Panc1 (cell line): ENCODE data around the gene KPNA4. TPM values are rescaled to one million over a fixed set of nuclear protein-coding genes. Genes with fewer than 3 reads are reported as not detected.
"Not testable (repeated sequence)": the region's sequence is repeated elsewhere in the genome, so short reads cannot be mapped to it uniquely, and the experiment has no call there.

ENCODE experiments used
- ATAC-seq: fragments of 200-7000 bp; cut with Tn5 transposase; 2 replicates; pipeline ENCODE4 v1.9.1; 2020; ENCODE audit warnings: mild to moderate bottlenecking, moderate library complexity
- BruUV-seq: library from RNA; stranded (reverse); fragments of 400-500 nt; replicated peaks from 2 replicates; lab custom pipeline; 2021; lab: Mats Ljungman, UMichigan
- CTCF ChIA-PET: fragments of 300-600 bp; sonication (Branson Sonifier 250); formaldehyde crosslinking; loops from one replicate; lab custom pipeline; 2022; ENCODE audit warnings: antibody characterized with exemption; lab: Charles Lee
- POLR2A ChIA-PET: fragments of 300-600 bp; sonication (Branson Sonifier 250); formaldehyde crosslinking; loops from one replicate; lab custom pipeline; 2022; ENCODE audit warnings: antibody characterized with exemption; lab: Charles Lee
- DNase-seq: peaks from one replicate; pipeline ENCODE4 v3.0.0-alpha.2; 2010; ENCODE audit warnings: low read depth, low spot score
- H3K27ac ChIP-seq: 2 replicates; pipeline ENCODE4 v1.5.1; 2011; ENCODE audit warnings: mild to moderate bottlenecking, low read length, inconsistent platforms
- H3K27me3 ChIP-seq: fragments of 200-500 bp; sonication (Bioruptor generic); 2 replicates; pipeline ENCODE4 v1.6.0; 2014; ENCODE audit warnings: low read length, inconsistent platforms; ENCODE audit not compliant: control insufficient read depth, insufficient read depth
- H3K36me3 ChIP-seq: fragments of 200-500 bp; sonication (Bioruptor generic); 2 replicates; pipeline ENCODE4 v1.5.1; 2014; ENCODE audit warnings: inconsistent platforms, mild to moderate bottlenecking, low read length, moderate library complexity; ENCODE audit not compliant: control insufficient read depth, insufficient read depth
- H3K4me1 ChIP-seq: 2 replicates; pipeline ENCODE4 v1.5.1; 2011; ENCODE audit warnings: inconsistent platforms, mild to moderate bottlenecking, low read length, moderate library complexity; ENCODE audit not compliant: control insufficient read depth, insufficient read depth
- H3K4me3 ChIP-seq, 2 experiments: 2 replicates each; pipeline ENCODE4 v1.5.1; 2011 to 2012; ENCODE audit warnings: low read depth in 2 of 2, low read length in 2 of 2, mild to moderate bottlenecking in 2 of 2, inconsistent platforms in 1 of 2, moderate library complexity in 1 of 2
- H3K9me3 ChIP-seq: fragments of 200-500 bp; sonication (Bioruptor generic); 2 replicates; pipeline ENCODE4 v1.5.1; 2014; ENCODE audit warnings: low read depth, mild to moderate bottlenecking, inconsistent platforms, low read length, moderate library complexity; ENCODE audit not compliant: control insufficient read depth, insufficient read depth
- POLR2AphosphoS5 ChIP-seq: IDR thresholded peaks from 2 replicates; pipeline ENCODE4 v1.6.1; 2012; ENCODE audit warnings: mild to moderate bottlenecking, low read depth, low read length, moderate library complexity
- REST ChIP-seq, 2 experiments: IDR thresholded peaks; 2 replicates each; pipeline ENCODE4 v1.6.1; 2011 to 2012; ENCODE audit warnings: low read depth in 2 of 2, control low read depth in 1 of 2, low read length in 1 of 2, mild to moderate bottlenecking in 1 of 2, moderate library complexity in 1 of 2; ENCODE audit not compliant: insufficient read depth in 1 of 2
- SIN3A ChIP-seq: IDR thresholded peaks from 2 replicates; pipeline ENCODE4 v1.6.1; 2012; ENCODE audit warnings: low read depth, mild to moderate bottlenecking, low read length, moderate library complexity, borderline replicate concordance; ENCODE audit not compliant: insufficient read depth
- TCF7L2 ChIP-seq: IDR thresholded peaks from 2 replicates; pipeline ENCODE4 v1.6.1; 2011; ENCODE audit warnings: mild to moderate bottlenecking, low read depth, low read length, inconsistent platforms
- in situ Hi-C: cut with HindIII; loops from 2 replicates; pipeline ENCODE4 v1.10.0; 2016; ENCODE audit warnings: low sequenced_read_pairs, low pct_unique_long_range_greater_than_20kb
- intact Hi-C: fragments of 100-400 bp; cut with micrococcal nuclease; formaldehyde crosslinking; loops from one replicate; pipeline ENCODE4 v1.10.0; 2022; ENCODE audit not compliant: unreplicated experiment
- total RNA-seq: library from RNA; stranded (reverse); gene quantifications from one replicate; pipeline ENCODE4 v1.2.1, GENCODE V29; 2021; ENCODE audit not compliant: unreplicated experiment
- TF ChIP-seq, protein P1 (sequence below): fragments of 450-650 bp; IDR thresholded peaks from 2 replicates; pipeline ENCODE4 v1.5.1; 2017; ENCODE audit warnings: mild to moderate bottlenecking

The KPNA4 gene
- total RNA-seq, 1 experiment from 2014 or later: 84.4 TPM

DNA sequence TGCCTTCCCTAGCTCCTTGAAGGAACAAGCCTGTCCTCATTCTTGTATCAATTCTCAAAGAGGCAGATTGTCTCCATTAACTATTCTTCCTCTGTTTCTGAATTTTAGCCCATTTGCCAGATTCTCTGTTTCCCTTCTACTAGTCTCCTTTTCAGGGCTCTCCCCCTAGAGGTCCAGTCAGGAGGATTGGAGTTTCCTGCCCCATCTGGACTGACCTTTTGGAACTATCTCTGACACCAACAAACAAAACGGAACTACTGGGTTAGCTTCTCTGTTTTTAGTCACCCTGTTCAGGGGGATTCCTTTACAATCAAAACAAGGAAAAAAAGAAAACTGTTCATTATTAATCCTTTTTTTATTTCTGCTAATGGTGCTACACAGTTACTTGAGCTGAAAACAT, 10.2 kb upstream of the KPNA4 start:
- H3K36me3 ChIP-seq: no peaks in the 10 kb centered on the region
- TF ChIP-seq, protein P1, sequence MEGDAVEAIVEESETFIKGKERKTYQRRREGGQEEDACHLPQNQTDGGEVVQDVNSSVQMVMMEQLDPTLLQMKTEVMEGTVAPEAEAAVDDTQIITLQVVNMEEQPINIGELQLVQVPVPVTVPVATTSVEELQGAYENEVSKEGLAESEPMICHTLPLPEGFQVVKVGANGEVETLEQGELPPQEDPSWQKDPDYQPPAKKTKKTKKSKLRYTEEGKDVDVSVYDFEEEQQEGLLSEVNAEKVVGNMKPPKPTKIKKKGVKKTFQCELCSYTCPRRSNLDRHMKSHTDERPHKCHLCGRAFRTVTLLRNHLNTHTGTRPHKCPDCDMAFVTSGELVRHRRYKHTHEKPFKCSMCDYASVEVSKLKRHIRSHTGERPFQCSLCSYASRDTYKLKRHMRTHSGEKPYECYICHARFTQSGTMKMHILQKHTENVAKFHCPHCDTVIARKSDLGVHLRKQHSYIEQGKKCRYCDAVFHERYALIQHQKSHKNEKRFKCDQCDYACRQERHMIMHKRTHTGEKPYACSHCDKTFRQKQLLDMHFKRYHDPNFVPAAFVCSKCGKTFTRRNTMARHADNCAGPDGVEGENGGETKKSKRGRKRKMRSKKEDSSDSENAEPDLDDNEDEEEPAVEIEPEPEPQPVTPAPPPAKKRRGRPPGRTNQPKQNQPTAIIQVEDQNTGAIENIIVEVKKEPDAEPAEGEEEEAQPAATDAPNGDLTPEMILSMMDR: no peak
- no peak for TF ChIP-seq REST (IDR thresholded peaks at IDR 0.05; ENCODE audit: insufficient read depth in 1 of 2, low read depth in 2 of 2, low read length in 1 of 2)
- TF ChIP-seq TCF7L2: no peak
- no peak for TF ChIP-seq SIN3A
- no peak for TF ChIP-seq POLR2AphosphoS5
- H3K4me3 ChIP-seq: no peak overlapping the region
- intact Hi-C loops: no loop called here
- no peak overlapping the region for H3K27ac ChIP-seq
- H3K27me3 ChIP-seq: no peaks in the 10 kb centered on the region
- in situ Hi-C loops: no loop called here
- H3K9me3 ChIP-seq: no peaks in the 10 kb centered on the region
- ChIA-PET CTCF (no interaction called here), POLR2A (no interaction called here)
- no peaks in the 10 kb centered on the region; the same call in 1 of the 2 replicates for H3K4me1 ChIP-seq
- BruUV-seq: no TSS peak
- no peak for ATAC-seq
- no peak for DNase-seq

DNA sequence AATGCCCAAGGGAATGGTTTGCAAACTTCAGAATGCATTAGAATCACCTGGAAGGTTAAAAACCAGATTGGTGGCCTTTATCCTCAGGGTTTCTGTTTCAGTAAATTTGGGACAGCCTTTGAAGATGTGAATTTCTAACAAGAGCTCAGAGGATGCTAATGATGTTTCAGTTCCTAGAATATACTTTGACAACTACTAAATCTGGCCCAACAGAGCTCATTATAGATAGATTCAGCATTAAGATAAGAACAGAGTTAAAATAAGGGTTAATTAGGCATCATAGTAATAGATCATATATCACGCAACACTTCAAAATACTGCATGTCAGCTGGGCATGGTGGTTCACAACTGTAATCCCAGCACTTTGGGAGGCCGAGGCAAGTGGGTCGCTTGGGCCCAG, 9.3 kb upstream of the KPNA4 start:
- Histone ChIP-seq H3K4me1 (no peaks in the 10 kb centered on the region; the same call in 1 of the 2 replicates), H3K27me3 (no peaks in the 10 kb centered on the region), H3K4me3 (no peak overlapping the region), H3K9me3 (no peaks in the 10 kb centered on the region), H3K27ac (no peak overlapping the region), H3K36me3 (no peaks in the 10 kb centered on the region)
- ChIA-PET POLR2A (no interaction called here), CTCF (interaction anchor here (0.6 kb wide), 2 partner anchors 104 to 535 kb away, joined by 3 to 5 read pairs; no protein-coding TSS in a partner anchor)
- TF ChIP-seq REST (IDR thresholded peaks at IDR 0.05; ENCODE audit: insufficient read depth in 1 of 2, low read depth in 2 of 2, low read length in 1 of 2): no peak
- TF ChIP-seq POLR2AphosphoS5: no peak
- no peak for TF ChIP-seq TCF7L2
- no peak for TF ChIP-seq SIN3A
- TF ChIP-seq, protein P1: no peak
- DNase-seq (no peak), ATAC-seq (no peak)
- intact Hi-C loops: no loop called here
- in situ Hi-C loops: no loop called here
- no TSS peak for BruUV-seq

DNA sequence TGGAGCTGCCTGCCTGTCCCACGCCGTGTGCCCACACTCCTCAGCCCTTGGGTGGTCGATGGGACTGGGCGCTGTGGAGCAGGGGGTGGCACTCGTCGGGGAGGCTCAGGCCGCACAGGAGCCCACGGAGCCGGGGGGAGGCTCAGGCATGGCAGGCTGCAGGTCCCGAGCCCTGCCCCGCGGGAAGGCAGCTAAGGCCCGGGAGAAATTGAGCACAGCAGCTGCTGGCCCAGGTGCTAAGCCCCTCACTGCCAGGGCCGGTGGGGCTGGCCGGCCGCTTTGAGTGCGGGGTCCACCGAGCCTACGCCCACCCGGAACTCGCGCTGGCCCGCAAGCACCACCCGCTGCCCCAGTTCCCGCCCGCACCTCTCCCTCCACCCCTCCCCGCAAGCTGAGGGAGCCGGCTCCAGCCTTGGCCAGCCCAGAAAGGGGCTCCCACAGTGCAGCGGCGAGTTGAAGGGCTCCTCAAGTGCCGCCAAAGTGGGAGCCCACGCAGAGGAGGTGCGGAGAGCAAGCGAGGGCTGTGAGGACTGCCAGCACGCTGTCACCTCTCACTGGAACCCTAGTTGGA, 8.7 kb upstream of the KPNA4 start:
- POLR2A ChIA-PET, DNase-seq, H3K36me3 ChIP-seq, H3K27me3 ChIP-seq, intact Hi-C loops, BruUV-seq, H3K4me1 ChIP-seq, H3K9me3 ChIP-seq, H3K4me3 ChIP-seq, H3K27ac ChIP-seq, in situ Hi-C loops, ATAC-seq: not testable (repeated sequence)
- CTCF ChIA-PET: interaction anchor here (0.6 kb wide), 2 partner anchors 104 to 535 kb away, joined by 3 to 5 read pairs; no protein-coding TSS in a partner anchor
